Glomerular visceral epithelial cell (primary cell): ENCODE results near the gene SGTA.

Experiments used
- DNase-seq: peaks from one replicate; pipeline ENCODE4 v3.0.0-alpha.2; 2016; ENCODE audit errors: extremely low spot score

SGTA gene

GRCh38 chr19:2809387-2810140 lies 26.5 kb upstream of the SGTA start:
- DNase-seq, result no peak

GRCh38 chr19:2808129-2808941 lies 25.3 kb upstream of the SGTA start:
- no peak for DNase-seq

GRCh38 chr19:2807379-2808128 lies 24.5 kb upstream of the SGTA start:
- no peak for DNase-seq

GRCh38 chr19:2806736-2807378 lies 23.8 kb upstream of the SGTA start:
- no peak for DNase-seq

GRCh38 chr19:2805991-2806649 lies 23.0 kb upstream of the SGTA start:
- no peak for DNase-seq

GRCh38 chr19:2805261-2805900 lies 22.3 kb upstream of the SGTA start:
- DNase-seq, result no peak

GRCh38 chr19:2804156-2805004 lies 21.3 kb upstream of the SGTA start:
- no peak for DNase-seq

- no peak for DNase-seq
Measured at GRCh38 chr19:2803486-2804155, 20.5 kb upstream of the SGTA start.

GRCh38 chr19:2802826-2803225 lies 19.8 kb upstream of the SGTA start:
- no peak for DNase-seq

GRCh38 chr19:2800506-2800905 lies 17.4 kb upstream of the SGTA start:
- DNase-seq, result no peak

GRCh38 chr19:2799273-2800020 lies 16.4 kb upstream of the SGTA start:
- no peak for DNase-seq

GRCh38 chr19:2798733-2799132 lies 15.7 kb upstream of the SGTA start:
- DNase-seq, result no peak

- no peak for DNase-seq
Measured at GRCh38 chr19:2798158-2798685, 15.1 kb upstream of the SGTA start.

- no peak for DNase-seq
Measured at GRCh38 chr19:2797280-2797679, 14.2 kb upstream of the SGTA start.

- no peak for DNase-seq
Measured at GRCh38 chr19:2796659-2797266, 13.7 kb upstream of the SGTA start.

GRCh38 chr19:2795827-2796658 lies 13.0 kb upstream of the SGTA start:
- no peak for DNase-seq

- DNase-seq, result no peak
Measured at GRCh38 chr19:2793577-2793976, 10.5 kb upstream of the SGTA start.
